ENCODE data around the gene NT5C3B.

Gene NT5C3B

GRCh38 chr17:41803049-41804020 lies 32.7 kb downstream of the NT5C3B start:
- DNase-seq (no peak), ATAC-seq (ENCODE audit: insufficient read depth, low read depth) (no peak)
- no peak overlapping the region for H3K9ac ChIP-seq (ENCODE audit: low read depth, low read length)
- H2AFZ ChIP-seq (ENCODE audit: low read depth, low read length): no peak overlapping the region
- no peaks in the 10 kb centered on the region for H3K9me3 ChIP-seq (ENCODE audit: insufficient read depth, low read length, severe bottlenecking)
- H4K20me1 ChIP-seq (ENCODE audit: insufficient read depth, low read length): no peaks in the 10 kb centered on the region
- H3K79me2 ChIP-seq (ENCODE audit: insufficient read depth, low read length): no peaks in the 10 kb centered on the region
- no peak overlapping the region for H3K4me3 ChIP-seq (ENCODE audit: low read depth in 1 of 2, low read length in 2 of 2)
- no peak overlapping the region for H3K4me2 ChIP-seq (ENCODE audit: insufficient read depth, low read length)
- H3K4me1 ChIP-seq (ENCODE audit: insufficient read depth, low read length): peaks cover 4% of the 10 kb centered on the region
- H3K27me3 ChIP-seq (ENCODE audit: insufficient read depth, low read length, poor library complexity): no peaks in the 10 kb centered on the region
- H3K36me3 ChIP-seq (ENCODE audit: insufficient read depth, low read length): no peaks in the 10 kb centered on the region
- TF ChIP-seq EZH2 (IDR thresholded peaks at IDR 0.05; ENCODE audit: borderline replicate concordance, low read depth, low read length, severe bottlenecking): no peak
- no peak for TF ChIP-seq CTCF (IDR thresholded peaks at IDR 0.05; ENCODE audit: borderline replicate concordance, extremely low read depth, low read length, poor library complexity, severe bottlenecking)
- no peak overlapping the region for H3K27ac ChIP-seq (ENCODE audit: low read length)

GRCh38 chr17:41801374-41802271 lies 34.4 kb downstream of the NT5C3B start:
- Histone ChIP-seq H3K4me1 (ENCODE audit: insufficient read depth, low read length) (peaks cover 4% of the 10 kb centered on the region), H3K4me3 (ENCODE audit: low read depth in 1 of 2, low read length in 2 of 2) (no peak overlapping the region), H3K9me3 (ENCODE audit: insufficient read depth, low read length, severe bottlenecking) (no peaks in the 10 kb centered on the region), H2AFZ (ENCODE audit: low read depth, low read length) (peak overlapping the region; percentile 65), H3K27me3 (ENCODE audit: insufficient read depth, low read length, poor library complexity) (no peaks in the 10 kb centered on the region), H3K27ac (ENCODE audit: low read length) (no peak overlapping the region), H3K36me3 (ENCODE audit: insufficient read depth, low read length) (no peaks in the 10 kb centered on the region), H3K79me2 (ENCODE audit: insufficient read depth, low read length) (no peaks in the 10 kb centered on the region), H3K9ac (ENCODE audit: low read depth, low read length) (no peak overlapping the region), H3K4me2 (ENCODE audit: insufficient read depth, low read length) (peak overlapping the region; percentile 50), H4K20me1 (ENCODE audit: insufficient read depth, low read length) (no peaks in the 10 kb centered on the region)
- TF ChIP-seq CTCF (IDR thresholded peaks at IDR 0.05; ENCODE audit: borderline replicate concordance, extremely low read depth, low read length, poor library complexity, severe bottlenecking): peak; percentile 98
- TF ChIP-seq EZH2 (IDR thresholded peaks at IDR 0.05; ENCODE audit: borderline replicate concordance, low read depth, low read length, severe bottlenecking): no peak
- ATAC-seq (ENCODE audit: insufficient read depth, low read depth): peak; percentile 91
- DNase-seq: peak; percentile 76

DNA sequence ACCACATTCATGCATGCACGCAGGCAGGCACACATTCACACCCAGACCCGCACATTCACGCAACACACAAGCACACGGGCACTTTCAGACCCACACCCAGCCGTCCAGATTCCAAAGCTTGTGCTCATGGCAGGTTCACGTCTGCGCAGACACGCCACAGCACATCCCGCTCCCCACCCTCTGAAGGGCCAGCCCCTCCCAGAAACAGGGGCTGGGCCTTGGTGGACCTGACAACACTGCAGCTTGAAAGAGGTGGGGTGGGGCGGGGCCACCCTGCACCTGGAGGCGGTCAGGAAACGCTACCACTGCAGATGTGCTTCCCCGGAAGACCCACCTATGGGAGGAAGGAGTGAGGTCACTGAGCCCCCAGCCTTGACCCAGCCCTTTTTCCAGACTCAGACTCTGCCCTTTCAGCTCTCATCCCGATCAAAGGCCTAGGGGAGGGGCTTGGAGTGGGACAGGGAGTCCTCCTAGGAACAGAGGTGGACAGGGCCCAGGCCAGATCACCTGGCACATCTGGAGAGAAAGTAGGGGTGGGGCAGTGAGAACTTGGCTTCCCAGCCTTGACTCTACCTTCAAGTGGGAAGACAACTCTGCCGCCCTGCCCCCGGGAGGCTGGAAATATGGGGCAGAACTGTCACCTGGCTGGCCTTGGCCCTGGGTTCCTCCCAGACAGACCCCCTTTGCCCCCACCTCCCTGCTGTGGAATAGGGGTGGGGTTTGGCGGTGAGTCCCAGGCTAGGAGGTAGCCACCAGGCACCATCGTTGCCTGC lies 35.2 kb downstream of the NT5C3B start:
- TF ChIP-seq CTCF (IDR thresholded peaks at IDR 0.05; ENCODE audit: borderline replicate concordance, extremely low read depth, low read length, poor library complexity, severe bottlenecking) (no peak), EZH2 (IDR thresholded peaks at IDR 0.05; ENCODE audit: borderline replicate concordance, low read depth, low read length, severe bottlenecking) (no peak)
- Histone ChIP-seq H3K4me3 (ENCODE audit: low read depth in 1 of 2, low read length in 2 of 2) (no peak overlapping the region), H3K9me3 (ENCODE audit: insufficient read depth, low read length, severe bottlenecking) (no peaks in the 10 kb centered on the region), H3K9ac (ENCODE audit: low read depth, low read length) (no peak overlapping the region), H3K36me3 (ENCODE audit: insufficient read depth, low read length) (no peaks in the 10 kb centered on the region), H3K27me3 (ENCODE audit: insufficient read depth, low read length, poor library complexity) (no peaks in the 10 kb centered on the region), H2AFZ (ENCODE audit: low read depth, low read length) (peak overlapping the region; percentile 65), H3K4me2 (ENCODE audit: insufficient read depth, low read length) (no peak overlapping the region), H3K4me1 (ENCODE audit: insufficient read depth, low read length) (peaks cover 4% of the 10 kb centered on the region), H3K27ac (ENCODE audit: low read length) (no peak overlapping the region), H4K20me1 (ENCODE audit: insufficient read depth, low read length) (no peaks in the 10 kb centered on the region), H3K79me2 (ENCODE audit: insufficient read depth, low read length) (no peaks in the 10 kb centered on the region)
- ATAC-seq (ENCODE audit: insufficient read depth, low read depth): peak; percentile 22; the same call in 1 of the 3 replicates
- DNase-seq: no peak

Data from DND-41 (cell line).